ENCODE measurements around the gene CRK. TPM values are rescaled to one million over a fixed set of nuclear protein-coding genes. Genes with fewer than 3 reads are reported as not detected.
A peak's percentile ranks its signal among the peaks of the same experiment; 100 is the strongest.
"Not testable (repeated sequence)": the region's sequence is repeated elsewhere in the genome, so short reads cannot be mapped to it uniquely, and the experiment has no call there.

Gene CRK
- total RNA-seq, 2 donors from 2014 or later = 50.5 to 52.3 TPM

DNA sequence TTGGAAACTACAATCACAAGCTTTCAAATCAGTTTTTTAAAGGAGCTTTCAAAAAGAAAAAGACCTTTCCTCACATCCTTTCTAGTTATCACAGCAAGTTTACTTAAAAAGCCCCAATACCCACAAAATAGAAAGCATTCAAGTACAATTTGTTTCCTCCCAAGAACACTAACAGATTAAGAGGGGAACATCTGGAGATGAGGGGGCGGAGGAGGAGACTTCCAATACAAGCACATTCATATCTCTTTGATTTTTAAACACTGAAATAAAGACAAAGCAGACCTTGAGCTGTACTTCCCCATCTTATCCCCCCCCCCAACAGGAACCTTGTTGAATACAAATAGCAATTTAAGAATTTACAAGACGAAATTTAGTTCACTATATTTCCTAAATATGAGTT, 58.0 kb downstream of the CRK start:
- Mint-ChIP-seq H3K27ac (peak overlapping the region; percentile 100), H3K4me3 (peak overlapping the region; percentile 100), H3K9me3 (no peaks in the 10 kb centered on the region), H3K36me3 (ENCODE audit: low read depth) (peaks cover 29% of the 10 kb centered on the region), H3K27me3 (ENCODE audit: insufficient read depth) (no peaks in the 10 kb centered on the region), H3K4me1 (peaks cover 30% of the 10 kb centered on the region)
- H3K9ac ChIP-seq (ENCODE audit: extremely low read depth, low read length, poor library complexity, severe bottlenecking) = peak overlapping the region; percentile 98
- no peak overlapping the region for H3K27ac ChIP-seq (ENCODE audit: low read depth, low read length)
- WGBS, 2 experiments (ENCODE audit: insufficient coverage in 1 of 2, insufficient read length in 1 of 2) = 0 to 29% methylated on average over 1 to 2 of the region's 2 CpGs
- no peaks in the 10 kb centered on the region for H3K4me1 ChIP-seq (ENCODE audit: control insufficient read depth, insufficient read depth, low read length)
- no peak for DNase-seq
- peak overlapping the region; percentile 95 for H3K4me3 ChIP-seq (ENCODE audit: low read length)
- H3K27me3 ChIP-seq (ENCODE audit: control insufficient read depth, insufficient read depth, low read length, poor library complexity, severe bottlenecking) = no peaks in the 10 kb centered on the region
- no peak for TF ChIP-seq CTCF (conservative IDR thresholded peaks at IDR 0.05)
- no peaks in the 10 kb centered on the region for H3K9me3 ChIP-seq (ENCODE audit: control insufficient read depth, low read length)
- peaks cover 22% of the 10 kb centered on the region for H3K36me3 ChIP-seq (ENCODE audit: control insufficient read depth, insufficient read depth, low read length)

- H3K9me3 Mint-ChIP-seq; H3K27me3 Mint-ChIP-seq (ENCODE audit: insufficient read depth); H3K27me3 ChIP-seq (ENCODE audit: control insufficient read depth, insufficient read depth, low read length, poor library complexity, severe bottlenecking); H3K4me3 ChIP-seq (ENCODE audit: low read length); H3K9ac ChIP-seq (ENCODE audit: extremely low read depth, low read length, poor library complexity, severe bottlenecking); H3K4me1 ChIP-seq (ENCODE audit: control insufficient read depth, insufficient read depth, low read length); DNase-seq; H3K27ac ChIP-seq (ENCODE audit: low read depth, low read length); H3K9me3 ChIP-seq (ENCODE audit: control insufficient read depth, low read length): not testable (repeated sequence)
- H3K36me3 ChIP-seq (ENCODE audit: control insufficient read depth, insufficient read depth, low read length) = peaks cover 27% of the 10 kb centered on the region
- H3K36me3 Mint-ChIP-seq (ENCODE audit: low read depth) = peaks cover 34% of the 10 kb centered on the region
- peak overlapping the region; percentile 79 for H3K27ac Mint-ChIP-seq
- 95 to 96% methylated on average over 24 to 26 of the region's 26 CpGs for WGBS, 2 experiments (ENCODE audit: insufficient coverage in 1 of 2, insufficient read length in 1 of 2)
- H3K4me1 Mint-ChIP-seq = peaks cover 42% of the 10 kb centered on the region
- peak overlapping the region; percentile 13 for H3K4me3 Mint-ChIP-seq
Observed at GRCh38 chr17:1395876-1396665, 60.0 kb downstream of the CRK start.

GRCh38 chr17:1391577-1391976, 64.5 kb downstream of the CRK start:
- Histone ChIP-seq H3K27ac (ENCODE audit: low read depth, low read length) (no peak overlapping the region), H3K4me1 (ENCODE audit: control insufficient read depth, insufficient read depth, low read length) (peaks cover 5% of the 10 kb centered on the region), H3K36me3 (ENCODE audit: control insufficient read depth, insufficient read depth, low read length) (peaks cover 48% of the 10 kb centered on the region), H3K9ac (ENCODE audit: extremely low read depth, low read length, poor library complexity, severe bottlenecking) (no peak overlapping the region), H3K9me3 (ENCODE audit: control insufficient read depth, low read length) (no peaks in the 10 kb centered on the region), H3K4me3 (ENCODE audit: low read length) (peak overlapping the region; percentile 61), H3K27me3 (ENCODE audit: control insufficient read depth, insufficient read depth, low read length, poor library complexity, severe bottlenecking) (no peaks in the 10 kb centered on the region)
- Mint-ChIP-seq H3K27ac (peak overlapping the region; percentile 78), H3K4me3 (no peak overlapping the region), H3K27me3 (ENCODE audit: insufficient read depth) (no peaks in the 10 kb centered on the region), H3K4me1 (peaks cover 42% of the 10 kb centered on the region), H3K36me3 (ENCODE audit: low read depth) (peaks cover 23% of the 10 kb centered on the region), H3K9me3 (no peaks in the 10 kb centered on the region)
- no peak for DNase-seq
- TF ChIP-seq CTCF (conservative IDR thresholded peaks at IDR 0.05) = no peak
- 92 to 93% methylated on average over 9 of the region's 9 CpGs for WGBS, 2 experiments (ENCODE audit: insufficient coverage in 1 of 2, insufficient read length in 1 of 2)
